ENCODE results near the gene TSHZ2. TPM values are rescaled to one million over a fixed set of nuclear protein-coding genes. Genes with fewer than 3 reads are reported as not detected.

TSHZ2 gene
- total and polyA plus RNA-seq, 2 donors (not counting 3 experiments of a cell fraction or from before 2014, with no cell fraction given), result not detected

GRCh38 chr20:53161473-53161872 lies 189.3 kb downstream of the TSHZ2 start:
- DNase-seq (ENCODE audit: low read depth, low spot score) (no peak), FAIRE-seq (no peak)
- no peak for TF ChIP-seq CTCF (IDR thresholded peaks at IDR 0.05; ENCODE audit: extremely low read depth in 1 of 2, insufficient read depth in 1 of 2, low read depth in 1 of 2, low read length in 2 of 2)
- TF ChIP-seq, protein P1, sequence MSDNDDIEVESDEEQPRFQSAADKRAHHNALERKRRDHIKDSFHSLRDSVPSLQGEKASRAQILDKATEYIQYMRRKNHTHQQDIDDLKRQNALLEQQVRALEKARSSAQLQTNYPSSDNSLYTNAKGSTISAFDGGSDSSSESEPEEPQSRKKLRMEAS (IDR thresholded peaks at IDR 0.05; ENCODE audit: insufficient read depth, insufficient read length), result no peak
- Histone ChIP-seq H2AFZ (ENCODE audit: low read depth, low read length) (no peak overlapping the region), H3K4me2 (ENCODE audit: insufficient read depth, low read length) (no peak overlapping the region), H3K4me1 (ENCODE audit: control insufficient read depth, extremely low read depth, insufficient read depth, low read length) (no peaks in the 10 kb centered on the region), H3K79me2 (ENCODE audit: control insufficient read depth, insufficient read depth, low read length) (no peaks in the 10 kb centered on the region), H3K9ac (replicated peaks; ENCODE audit: extremely low read depth, insufficient read depth, low read length) (no peak overlapping the region), H3K9me1 (replicated peaks; ENCODE audit: control insufficient read depth, extremely low read depth, insufficient read depth, low read length) (no peaks in the 10 kb centered on the region), H3K36me3 (ENCODE audit: control insufficient read depth in 2 of 2, extremely low read depth in 1 of 2, insufficient read depth in 2 of 2, low read length in 2 of 2) (no peaks in the 10 kb centered on the region), H3K27me3 (ENCODE audit: control insufficient read depth in 2 of 2, insufficient read depth in 2 of 2, low read length in 2 of 2) (no peaks in the 10 kb centered on the region), H3K9me3 (replicated peaks; ENCODE audit: control insufficient read depth, insufficient read depth, low read length) (no peaks in the 10 kb centered on the region), H3K4me3 (replicated peaks in 1 of 3; ENCODE audit: insufficient read depth in 1 of 3, low read depth in 1 of 3, low read length in 3 of 3) (no peak overlapping the region), H3K27ac (ENCODE audit: insufficient read depth, low read depth, low read length) (no peak overlapping the region), H4K20me1 (replicated peaks; ENCODE audit: control insufficient read depth, extremely low read depth, insufficient read depth, low read length) (no peaks in the 10 kb centered on the region)
- dilution Hi-C loops (cut with MboI; ENCODE audit: extremely low pct_ligation_motif_present, low sequenced_read_pairs) (no loop called here), intact Hi-C loops (cut with micrococcal nuclease) (no loop called here)
- BruUV-seq (replicated peaks), result no TSS peak
- ChIA-PET CTCF (no interaction called here), POLR2A (no interaction called here)

DNA sequence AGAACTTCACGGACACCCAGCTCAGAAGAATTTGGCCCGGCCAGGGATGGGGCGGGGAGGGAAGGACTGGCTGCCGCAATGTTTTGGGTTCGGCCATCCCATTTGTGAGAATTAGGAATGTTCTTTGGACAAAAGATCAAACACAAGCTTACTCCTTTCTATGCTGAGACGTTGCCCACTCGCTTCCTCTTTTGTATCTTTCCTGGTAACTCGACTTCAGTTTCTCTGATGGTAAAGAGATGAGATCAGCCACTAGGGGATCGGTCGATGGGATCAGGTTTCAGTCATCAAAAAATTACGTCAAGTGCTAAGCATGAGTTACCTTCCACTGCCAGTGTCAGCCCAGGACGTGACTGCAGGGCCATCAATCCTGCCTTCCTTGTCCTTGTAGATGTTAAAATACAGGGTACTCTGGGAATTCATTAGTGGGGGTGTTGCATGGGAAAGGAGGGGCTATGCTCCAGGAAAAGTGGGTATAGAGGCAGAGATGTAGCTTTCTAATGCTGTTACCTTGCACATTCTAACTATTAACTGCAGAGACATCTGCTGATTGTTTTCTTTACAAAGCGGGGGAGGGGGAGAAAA lies 190.2 kb downstream of the TSHZ2 start:
- Histone ChIP-seq H3K27me3 (ENCODE audit: control insufficient read depth in 2 of 2, insufficient read depth in 2 of 2, low read length in 2 of 2) (no peaks in the 10 kb centered on the region), H3K79me2 (ENCODE audit: control insufficient read depth, insufficient read depth, low read length) (no peaks in the 10 kb centered on the region), H4K20me1 (replicated peaks; ENCODE audit: control insufficient read depth, extremely low read depth, insufficient read depth, low read length) (no peaks in the 10 kb centered on the region), H3K36me3 (ENCODE audit: control insufficient read depth in 2 of 2, extremely low read depth in 1 of 2, insufficient read depth in 2 of 2, low read length in 2 of 2) (no peaks in the 10 kb centered on the region), H3K4me3 (replicated peaks in 1 of 3; ENCODE audit: insufficient read depth in 1 of 3, low read depth in 1 of 3, low read length in 3 of 3) (no peak overlapping the region), H3K4me2 (ENCODE audit: insufficient read depth, low read length) (no peak overlapping the region), H3K9me1 (replicated peaks; ENCODE audit: control insufficient read depth, extremely low read depth, insufficient read depth, low read length) (no peaks in the 10 kb centered on the region), H3K9me3 (replicated peaks; ENCODE audit: control insufficient read depth, insufficient read depth, low read length) (no peaks in the 10 kb centered on the region), H2AFZ (ENCODE audit: low read depth, low read length) (no peak overlapping the region), H3K9ac (replicated peaks; ENCODE audit: extremely low read depth, insufficient read depth, low read length) (no peak overlapping the region), H3K27ac (ENCODE audit: insufficient read depth, low read depth, low read length) (no peak overlapping the region), H3K4me1 (ENCODE audit: control insufficient read depth, extremely low read depth, insufficient read depth, low read length) (no peaks in the 10 kb centered on the region)
- dilution Hi-C loops (cut with MboI; ENCODE audit: extremely low pct_ligation_motif_present, low sequenced_read_pairs) (no loop called here), intact Hi-C loops (cut with micrococcal nuclease) (no loop called here)
- TF ChIP-seq MYC (IDR thresholded peaks at IDR 0.05; ENCODE audit: low read depth, low read length) (no peak), EZH2 (IDR thresholded peaks at IDR 0.05; ENCODE audit: borderline replicate concordance, low read depth, low read length, severe bottlenecking) (no peak), FOS (IDR thresholded peaks at IDR 0.05; ENCODE audit: borderline replicate concordance, insufficient read depth, low read length) (no peak), POLR2AphosphoS5 (IDR thresholded peaks at IDR 0.05; ENCODE audit: insufficient read depth, low read depth, low read length) (no peak), CTCF (IDR thresholded peaks at IDR 0.05; ENCODE audit: extremely low read depth in 1 of 2, insufficient read depth in 1 of 2, low read depth in 1 of 2, low read length in 2 of 2) (no peak), JUN (IDR thresholded peaks at IDR 0.05; ENCODE audit: borderline replicate concordance, insufficient read depth, insufficient read length, low read depth) (no peak), POLR2A (IDR thresholded peaks at IDR 0.05; ENCODE audit: low read depth, low read length) (no peak), GATA2 (IDR thresholded peaks at IDR 0.05; ENCODE audit: insufficient read depth, insufficient read length, low read depth, low read length) (no peak)
- TF ChIP-seq, protein P1 (IDR thresholded peaks at IDR 0.05; ENCODE audit: insufficient read depth, insufficient read length), result no peak
- ChIA-PET POLR2A (no interaction called here), CTCF (no interaction called here)
- no peak for DNase-seq (ENCODE audit: low read depth, low spot score)
- no TSS peak for BruUV-seq (replicated peaks)
- FAIRE-seq, result no peak
